Measurements from ENCODE around the gene PRKX.
"Not testable (repeated sequence)": the region's sequence is repeated elsewhere in the genome, so short reads cannot be mapped to it uniquely, and the experiment has no call there.

Gene PRKX

GRCh38 chrX:3653111-3653510 lies 60.3 kb downstream of the PRKX start:
- no peak for DNase-seq (ENCODE audit: low read depth, low spot score)

- DNase-seq (ENCODE audit: low read depth, low spot score), result peak; percentile 3
Observed at GRCh38 chrX:3651277-3651676, 62.2 kb downstream of the PRKX start.

- DNase-seq (ENCODE audit: low read depth, low spot score), result no peak
Observed at GRCh38 chrX:3648084-3648483, 65.4 kb downstream of the PRKX start.

DNA sequence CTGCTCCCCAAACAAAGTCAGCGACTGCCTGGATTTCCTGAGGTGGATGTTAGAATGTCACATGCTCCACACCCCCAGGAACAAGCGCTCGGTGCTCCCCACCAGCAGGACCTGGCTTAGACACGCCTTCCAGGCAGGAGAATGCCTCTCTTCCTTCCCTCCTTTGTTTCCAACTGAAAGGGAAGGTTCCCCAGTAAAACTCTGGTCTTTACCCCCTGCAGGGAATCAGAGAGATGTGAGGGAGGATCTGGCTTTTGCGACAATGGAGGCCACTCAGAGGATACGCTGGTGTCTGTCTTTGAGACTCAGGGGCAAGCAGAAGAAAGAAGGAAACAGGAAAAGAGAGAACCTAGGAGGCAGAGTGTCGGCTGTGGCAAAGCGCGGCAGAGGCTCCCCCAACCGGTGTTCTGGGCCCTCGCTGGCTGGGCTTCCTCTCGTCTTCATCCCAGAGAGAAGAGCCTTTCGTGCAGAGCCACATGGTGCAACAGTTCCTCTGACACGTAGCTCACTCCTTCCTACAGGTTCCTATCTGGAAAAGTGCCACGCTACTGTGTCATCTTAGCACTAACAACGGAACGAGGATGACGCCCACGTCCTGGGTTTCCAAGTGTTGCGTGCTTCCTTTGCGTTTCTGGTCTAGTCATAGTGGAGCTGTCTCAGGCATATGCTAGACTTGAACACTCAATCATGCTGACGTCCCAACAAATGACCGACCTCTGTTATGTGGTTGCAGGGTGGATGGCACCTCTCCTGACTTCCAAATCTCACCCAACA lies 73.4 kb downstream of the PRKX start:
- not testable (repeated sequence) for DNase-seq (ENCODE audit: low read depth, low spot score)

- DNase-seq (ENCODE audit: low read depth, low spot score), result no peak
Observed at GRCh38 chrX:3639236-3639635, 74.2 kb downstream of the PRKX start.

DNA sequence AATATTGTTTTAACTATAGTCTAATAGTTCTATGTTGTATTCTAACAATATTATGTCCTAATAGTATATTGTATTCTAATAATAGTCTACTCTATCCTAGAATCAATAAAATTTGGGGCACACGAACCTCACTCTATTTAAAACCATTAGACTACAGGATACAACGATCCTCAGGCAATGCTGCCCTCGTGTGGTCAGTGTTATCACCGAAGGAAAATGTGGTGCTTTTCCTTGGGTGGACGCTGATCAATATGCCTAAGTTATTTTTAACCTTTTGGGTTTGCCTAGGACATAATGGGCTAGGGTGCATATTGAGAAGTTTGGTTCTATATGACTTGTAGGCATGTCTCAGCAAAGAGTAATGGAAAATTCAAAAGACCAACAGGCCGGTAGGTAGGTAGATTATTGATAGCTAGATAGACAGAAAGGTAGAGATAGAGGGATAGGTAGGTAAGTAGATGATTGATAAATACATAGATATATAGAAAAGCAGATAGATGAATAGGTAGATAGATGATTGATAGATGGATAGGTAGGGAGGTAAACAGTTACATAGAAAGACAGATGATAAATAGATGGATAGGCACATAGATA lies 75.1 kb downstream of the PRKX start:
- DNase-seq (ENCODE audit: low read depth, low spot score), result no peak

DNA sequence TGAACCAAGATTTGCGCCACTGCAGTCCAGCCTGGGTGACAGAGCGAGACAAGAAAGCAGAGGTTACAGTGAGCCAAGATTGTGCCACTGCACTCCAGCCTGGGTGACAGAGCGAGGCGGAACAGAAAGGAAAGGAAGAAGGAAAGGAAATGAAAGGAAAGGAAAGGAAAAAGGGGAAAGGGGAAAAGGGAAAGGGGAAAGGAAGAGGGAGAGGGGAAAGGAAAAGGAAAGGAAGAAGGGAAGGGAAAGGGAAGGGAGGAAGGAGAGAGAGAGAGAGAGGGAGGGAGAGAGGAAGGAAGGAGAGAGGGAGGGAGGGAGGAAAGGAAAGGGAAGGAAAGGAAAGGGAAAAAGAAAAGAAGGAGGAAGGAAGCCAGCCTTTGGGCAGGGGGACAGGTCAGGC lies 76.6 kb downstream of the PRKX start:
- DNase-seq (ENCODE audit: low read depth, low spot score), result no peak

DNA sequence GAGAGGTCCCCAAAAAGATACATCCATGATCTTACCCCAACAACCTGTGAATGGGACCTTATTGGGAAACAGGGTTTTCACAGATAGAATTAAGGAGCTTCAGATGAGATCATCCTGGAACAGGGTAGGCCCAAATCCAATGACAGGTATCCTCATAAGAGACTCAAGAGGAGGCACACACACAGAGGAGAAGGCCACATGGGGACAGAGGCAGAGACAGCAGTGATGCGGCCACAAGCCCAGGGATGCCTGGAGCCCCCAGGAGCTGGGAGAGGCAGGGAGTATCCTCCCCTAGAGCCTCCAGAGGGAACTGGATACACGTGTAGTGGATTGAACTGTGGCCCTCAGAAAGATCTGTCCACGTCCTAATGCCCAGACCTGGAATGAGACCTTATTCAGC lies 82.3 kb downstream of the PRKX start:
- DNase-seq (ENCODE audit: low read depth, low spot score), result no peak

DNA sequence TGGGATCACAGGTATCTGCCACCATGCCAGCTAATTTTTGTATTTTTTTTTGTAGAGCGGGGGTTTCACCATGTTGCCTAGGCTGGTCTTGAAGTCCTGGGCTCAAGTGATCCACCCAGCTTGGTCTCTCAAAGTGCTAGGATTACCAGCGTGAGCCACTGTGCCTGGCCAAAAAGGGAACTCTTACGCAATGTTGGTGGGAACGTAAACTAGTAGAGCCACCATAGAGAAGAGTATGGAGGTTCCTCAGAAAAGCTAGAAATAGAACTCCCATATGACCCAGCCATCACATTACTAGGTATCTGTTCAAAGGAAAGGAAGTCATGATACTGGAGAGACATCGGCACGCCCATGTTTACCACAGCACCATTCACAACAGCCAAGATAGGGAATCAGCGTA lies 85.9 kb downstream of the PRKX start:
- DNase-seq (ENCODE audit: low read depth, low spot score), result no peak

GRCh38 chrX:3621414-3621813 lies 92.0 kb downstream of the PRKX start:
- no peak for DNase-seq (ENCODE audit: low read depth, low spot score)

GRCh38 chrX:3611744-3612143 lies 101.7 kb downstream of the PRKX start:
- DNase-seq (ENCODE audit: low read depth, low spot score), result not testable (repeated sequence)

GRCh38 chrX:3609810-3610209 lies 103.6 kb downstream of the PRKX start:
- DNase-seq (ENCODE audit: low read depth, low spot score), result no peak

- DNase-seq (ENCODE audit: low read depth, low spot score), result no peak
Observed at GRCh38 chrX:3603026-3603661, 110.3 kb downstream of the PRKX start.

- no peak for DNase-seq (ENCODE audit: low read depth, low spot score)
Observed at GRCh38 chrX:3599802-3600430, 113.5 kb downstream of the PRKX start.

GRCh38 chrX:3598709-3599108 lies 114.7 kb downstream of the PRKX start:
- DNase-seq (ENCODE audit: low read depth, low spot score), result no peak

GRCh38 chrX:3598046-3598605 lies 115.3 kb downstream of the PRKX start:
- no peak for DNase-seq (ENCODE audit: low read depth, low spot score)

- DNase-seq (ENCODE audit: low read depth, low spot score), result no peak
Observed at GRCh38 chrX:3592184-3592583, 121.3 kb downstream of the PRKX start.

GRCh38 chrX:3589474-3589873 lies 124.0 kb downstream of the PRKX start:
- DNase-seq (ENCODE audit: low read depth, low spot score), result no peak

DNA sequence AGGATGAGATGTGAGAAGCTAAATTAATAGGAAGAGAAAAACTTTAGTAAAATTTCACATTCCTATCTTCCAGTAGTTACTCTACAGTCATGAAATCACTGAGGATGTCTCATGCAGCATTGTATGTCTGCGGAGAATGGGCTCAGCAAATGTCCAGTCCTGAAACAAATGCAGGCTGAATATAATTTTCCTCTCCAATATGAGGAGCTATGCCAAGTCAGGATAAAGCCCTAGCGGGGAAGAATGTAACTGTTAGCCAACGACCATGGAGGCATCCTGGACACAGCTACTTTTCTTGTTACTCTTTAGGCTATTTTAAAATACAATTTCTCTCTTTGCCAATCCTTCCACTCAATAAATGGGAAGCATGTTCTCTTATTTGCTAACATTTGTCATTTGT lies 127.7 kb downstream of the PRKX start:
- no peak for DNase-seq (ENCODE audit: low read depth, low spot score)

DNA sequence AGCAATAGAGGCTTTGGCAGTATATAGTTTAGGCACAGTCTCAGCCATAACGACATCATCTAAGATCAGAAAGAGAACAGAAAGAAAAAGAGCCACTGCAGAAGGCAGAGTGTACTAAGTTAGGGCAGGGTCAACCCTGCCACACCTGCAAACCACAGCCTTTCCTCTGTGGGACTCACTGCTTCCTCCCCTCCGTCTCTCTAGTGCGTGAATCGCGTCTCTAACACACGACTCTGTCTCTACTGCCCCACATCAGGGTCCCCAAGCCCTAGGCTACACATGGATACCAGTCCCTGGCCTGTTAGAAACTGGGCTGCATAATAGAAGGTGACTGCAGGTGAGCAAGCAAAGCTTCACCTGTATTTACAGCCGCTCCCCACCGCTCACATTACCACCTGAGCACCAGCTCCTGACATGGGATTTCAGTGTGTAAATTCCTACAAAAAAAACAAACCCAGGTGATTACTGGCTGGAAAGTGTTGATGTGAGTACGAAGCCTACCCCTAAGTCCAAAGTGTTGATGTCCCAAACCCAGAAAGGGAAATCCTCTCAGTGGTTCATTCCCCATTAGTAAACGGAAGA lies 128.9 kb downstream of the PRKX start:
- DNase-seq (ENCODE audit: low read depth, low spot score), result no peak

GRCh38 chrX:3582451-3582850 lies 131.0 kb downstream of the PRKX start:
- no peak for DNase-seq (ENCODE audit: low read depth, low spot score)

DNA sequence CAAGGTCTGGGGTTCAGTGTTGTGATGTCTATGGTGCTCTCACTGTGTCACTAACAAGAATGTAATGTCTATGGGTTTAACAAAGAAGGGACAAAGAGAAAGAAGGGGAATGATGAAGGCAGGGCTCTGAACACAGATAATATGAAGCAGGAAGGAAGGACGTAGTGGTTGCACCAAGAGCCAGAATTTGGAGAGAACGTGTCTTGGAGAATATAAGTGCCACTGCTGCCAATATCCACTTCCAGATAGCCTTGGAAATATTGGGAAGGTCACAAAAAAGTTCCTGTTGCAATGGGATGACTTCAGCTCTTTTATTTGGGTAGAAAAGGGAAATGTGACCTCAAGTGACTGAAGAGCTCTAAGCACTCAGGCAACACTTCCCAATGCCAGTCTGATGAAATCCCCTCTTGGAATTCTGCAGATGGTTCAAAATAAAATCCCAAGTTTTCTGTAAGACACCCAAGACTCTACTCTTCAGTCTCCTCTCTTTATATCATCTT lies 131.8 kb downstream of the PRKX start:
- DNase-seq (ENCODE audit: low read depth, low spot score), result no peak
